SH-SY5Y (cell line): ENCODE data around the gene CYGB.

Experiments used
- GATA2 ChIP-seq: IDR thresholded peaks from 2 replicates; pipeline ENCODE4 v1.6.1; 2011; ENCODE audit warnings: mild to moderate bottlenecking, low read depth, low read length
- GATA3 ChIP-seq: IDR thresholded peaks from 2 replicates; pipeline ENCODE4 v1.6.1; 2011; ENCODE audit warnings: low read depth, mild to moderate bottlenecking, low read length, moderate library complexity

GRCh38 chr17:76538941-76539570 lies 1.5 kb upstream of the CYGB start:
- no peak for TF ChIP-seq GATA2
- no peak for TF ChIP-seq GATA3
